Stimulated activated CD4-positive, alpha-beta T cell treated with anti-CD3 and anti-CD28 coated beads, Interleukin-4, amount 100 ng/mL, for 48 hours (primary cell): ENCODE measurements around the gene STK32B.

ENCODE experiments used
- DNase-seq, 2 donors: peaks; one replicate each; pipeline ENCODE4 v3.0.0-alpha.2; 2020; ENCODE audit warnings: low read depth in 2 of 2

Gene STK32B

DNA sequence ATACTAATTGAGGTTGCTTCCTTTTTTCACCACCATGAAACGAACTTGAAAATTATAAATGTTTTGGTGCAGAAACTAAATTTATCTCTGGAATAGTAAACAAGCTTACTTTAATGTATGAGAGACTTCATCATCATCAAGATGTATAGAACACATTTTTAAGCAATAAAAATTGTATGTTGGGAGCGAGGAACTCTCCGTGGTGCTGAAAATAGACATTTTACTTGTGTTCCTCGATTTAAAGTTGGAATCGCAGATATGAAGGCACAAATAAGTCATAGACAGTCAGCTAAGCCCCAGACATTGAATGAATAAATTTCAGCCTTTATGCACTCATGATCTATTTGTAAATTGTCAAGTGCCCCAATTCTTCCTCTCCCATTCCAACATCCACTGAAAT is 310.7 kb downstream of the STK32B start:
- no peak for DNase-seq

DNA sequence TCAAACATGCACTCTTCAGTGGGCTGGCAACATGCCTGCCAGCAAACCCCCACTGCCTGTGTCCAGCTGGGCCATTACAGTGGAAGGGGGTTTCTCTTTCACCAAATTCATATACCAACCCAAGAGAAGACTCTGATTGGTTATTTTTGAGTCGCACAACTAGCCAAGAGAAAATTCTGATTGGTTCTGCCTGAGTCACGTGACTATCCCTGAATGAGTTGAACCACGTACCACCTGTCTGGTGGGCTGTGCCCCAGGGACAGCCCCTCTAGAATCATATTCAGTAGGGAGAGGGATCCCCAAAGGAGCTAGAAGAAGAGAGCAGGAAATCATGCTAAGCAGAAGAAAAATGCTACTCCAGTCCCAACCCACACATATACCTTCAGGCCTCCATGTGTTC is 313.1 kb downstream of the STK32B start:
- DNase-seq = no peak

DNA sequence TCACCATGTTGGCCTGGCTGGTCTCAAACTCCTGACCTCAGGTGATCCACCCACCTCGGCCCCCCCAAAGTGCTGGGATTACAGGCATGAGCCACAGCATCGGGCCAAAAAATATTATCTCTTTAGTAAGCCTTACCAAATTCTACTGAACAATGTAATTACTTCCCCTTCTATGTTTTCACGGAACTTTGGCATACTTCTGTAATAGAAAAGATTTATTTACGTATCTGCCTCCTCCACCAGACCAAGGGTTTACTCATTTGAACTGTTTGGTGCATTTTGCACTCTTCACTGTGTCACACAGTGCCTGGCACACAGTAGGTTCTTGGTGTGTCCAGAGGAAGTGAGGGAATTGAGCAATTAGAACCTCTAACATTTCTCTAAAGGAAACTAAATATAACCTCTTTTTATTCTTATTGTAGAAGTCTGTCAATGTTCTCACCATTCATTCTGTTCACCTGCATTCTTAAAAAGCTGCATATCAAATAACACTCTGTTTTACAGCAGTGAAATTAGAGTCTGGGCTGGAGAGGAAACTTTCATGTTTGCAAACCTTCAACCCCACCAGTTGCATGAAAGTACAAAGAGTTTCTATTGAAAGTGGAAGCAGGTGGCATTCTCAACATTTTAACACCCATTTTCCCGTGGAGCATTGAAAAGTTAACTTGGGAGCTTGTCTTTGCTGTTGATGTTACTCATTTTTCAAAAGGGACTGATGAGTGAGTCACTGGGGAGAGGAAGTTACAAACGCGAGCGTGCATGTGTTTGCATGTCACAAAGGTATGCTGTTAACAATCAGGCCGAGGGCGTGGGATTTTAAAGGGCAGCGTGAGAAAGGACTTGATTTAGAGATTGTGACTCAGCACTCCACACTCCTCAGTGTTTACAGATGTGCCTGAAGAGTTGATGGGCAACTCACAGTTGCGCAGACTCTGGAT is 314.1 kb downstream of the STK32B start:
- DNase-seq = no peak

DNA sequence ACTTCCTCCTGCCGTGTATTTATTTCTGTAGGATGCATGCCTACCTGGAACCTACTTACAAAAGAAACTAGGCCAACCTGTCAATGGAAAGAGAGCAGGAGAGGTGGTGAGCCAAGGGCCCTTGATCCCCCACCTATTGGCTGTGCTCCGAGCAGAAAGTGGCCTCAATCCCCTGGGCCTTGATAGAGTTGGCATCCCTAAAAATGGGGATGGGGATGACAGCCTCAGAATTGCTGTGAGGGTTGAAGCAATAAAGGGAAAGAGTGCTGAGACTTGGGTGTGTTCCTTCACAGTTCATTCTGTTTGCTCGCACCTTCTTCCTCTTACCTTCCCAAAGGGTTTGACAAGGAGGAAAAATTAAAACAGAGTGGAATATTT is 314.7 kb downstream of the STK32B start:
- no peak for DNase-seq

DNA sequence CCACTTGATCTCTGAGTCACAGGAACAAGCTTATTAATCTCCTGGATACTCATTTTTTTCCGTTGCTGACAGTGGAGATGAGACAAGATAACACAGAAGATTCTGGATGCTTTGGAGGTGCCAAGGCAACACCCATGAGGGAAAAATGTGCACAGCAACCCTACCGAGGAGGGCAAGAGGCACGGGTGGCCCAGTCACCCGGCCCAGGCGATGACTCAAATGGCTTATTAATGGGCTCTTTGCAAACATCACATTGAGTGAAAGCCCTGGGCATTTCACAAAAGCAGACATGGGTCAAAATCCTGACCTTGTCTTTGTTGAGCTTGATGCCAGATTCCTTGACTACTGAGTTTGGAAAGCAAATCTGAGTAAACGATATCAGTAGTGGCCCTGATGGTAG is 315.1 kb downstream of the STK32B start:
- DNase-seq = no peak

DNA sequence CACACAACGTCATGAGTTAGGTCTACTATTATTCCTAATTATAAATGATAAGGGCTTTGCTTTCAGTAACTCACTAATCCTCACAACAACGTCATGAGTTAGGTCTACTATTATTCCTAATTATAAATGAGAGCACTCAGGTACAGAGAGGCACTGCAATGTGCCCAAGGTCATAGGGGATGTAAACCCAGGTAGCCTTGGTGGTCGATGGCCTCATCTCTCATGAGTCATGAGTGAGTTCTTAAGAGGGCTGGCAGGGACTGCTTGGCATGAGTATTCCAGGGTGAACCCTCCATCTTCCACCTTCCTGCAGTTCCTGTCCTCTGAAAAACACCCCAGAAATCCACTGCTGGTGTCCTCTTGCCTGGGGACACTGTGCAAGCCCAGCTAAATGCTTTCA is 317.1 kb downstream of the STK32B start:
- DNase-seq = no peak

DNA sequence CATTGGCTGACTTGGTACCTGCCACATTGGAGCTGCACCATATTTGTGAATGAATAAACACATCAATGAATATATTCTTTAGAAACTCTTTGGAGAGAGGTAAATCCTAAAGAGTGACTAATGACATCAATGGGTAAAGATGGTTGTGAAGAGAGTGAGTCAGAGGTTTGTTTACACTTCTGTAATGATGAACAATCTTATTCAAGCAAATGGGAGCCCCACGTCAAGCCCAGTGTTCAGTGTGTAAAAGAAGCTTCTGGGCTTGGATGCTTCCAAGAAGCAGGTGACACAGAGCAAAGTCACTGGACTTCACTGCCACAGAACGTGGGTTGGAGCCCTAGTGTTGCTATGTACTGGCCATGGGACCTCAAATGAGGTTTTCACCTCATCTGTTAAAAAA is 319.0 kb downstream of the STK32B start:
- DNase-seq = no peak

DNA sequence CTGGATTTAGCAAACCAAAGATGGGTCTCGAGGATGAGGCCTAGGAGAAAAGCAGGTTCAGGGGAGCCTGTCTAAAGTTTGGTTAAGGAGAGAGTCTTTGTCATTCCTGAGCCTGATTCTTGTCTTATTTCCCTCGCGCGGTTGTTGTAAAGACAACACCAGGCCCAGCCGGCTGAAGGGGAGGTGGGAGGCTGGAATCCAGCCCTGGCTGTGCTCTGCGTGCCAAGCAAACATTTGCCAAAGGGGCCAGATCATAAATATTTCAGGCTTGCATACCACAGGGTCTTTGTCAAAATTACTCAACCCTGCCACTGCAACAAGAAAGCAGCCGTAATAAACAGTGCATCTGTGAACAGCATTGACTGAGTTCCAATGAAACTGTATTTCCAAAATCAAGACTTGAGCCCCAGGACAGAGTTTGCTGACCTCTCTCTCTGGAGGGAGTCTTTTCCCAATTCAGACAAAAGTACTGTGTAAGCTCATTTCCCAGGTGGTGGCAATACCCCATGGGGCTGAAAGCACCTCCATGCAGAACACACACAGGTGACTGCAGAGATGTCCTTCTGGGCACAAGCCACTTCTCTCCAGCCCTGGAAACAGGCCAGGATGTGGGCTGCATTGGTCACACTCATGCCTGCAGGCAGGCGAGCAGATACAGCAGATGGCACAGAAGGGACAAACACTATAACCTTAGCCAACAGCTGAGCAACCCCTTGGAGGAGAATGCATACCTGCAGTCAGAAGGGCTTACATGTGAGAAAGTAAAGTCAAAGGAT is 320.3 kb downstream of the STK32B start:
- no peak for DNase-seq

DNA sequence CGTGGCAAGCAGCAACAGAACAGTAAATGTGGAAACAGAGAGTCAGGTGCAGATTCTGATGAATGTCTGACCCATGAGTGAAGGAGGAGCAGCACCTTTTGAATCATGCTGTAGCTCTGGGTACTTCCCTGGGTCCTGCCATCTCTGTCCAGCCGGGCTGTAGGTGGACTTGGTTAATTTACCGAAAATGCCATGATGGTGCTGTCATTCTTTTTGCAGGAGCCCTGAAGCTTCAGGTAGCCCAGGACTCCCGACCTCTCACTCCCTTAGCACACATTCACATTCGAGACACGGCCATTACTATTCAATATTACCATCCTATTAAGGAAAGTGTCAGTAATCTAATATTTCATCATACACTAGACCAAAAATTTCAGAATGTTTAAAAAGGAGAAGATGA is 320.9 kb downstream of the STK32B start:
- DNase-seq = no peak

DNA sequence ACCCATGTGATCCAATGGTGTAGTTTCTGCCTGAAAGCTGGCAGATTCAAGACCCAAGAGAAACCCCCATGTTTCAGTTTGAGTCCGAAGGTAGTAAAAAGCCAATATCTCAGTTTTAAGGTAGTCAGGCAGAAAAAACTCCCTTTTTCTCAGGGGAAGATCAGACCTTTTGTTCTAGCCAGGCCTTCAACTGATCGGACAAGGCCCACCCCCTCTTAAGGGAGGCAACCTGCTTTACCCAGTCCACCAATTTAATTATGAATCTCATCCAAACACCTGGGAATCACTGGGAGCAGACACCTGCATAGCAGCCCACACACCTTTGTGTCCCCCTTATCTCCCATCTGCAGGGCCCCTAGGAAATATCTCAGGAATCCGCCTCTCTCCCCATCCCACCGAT is 322.0 kb downstream of the STK32B start:
- no peak for DNase-seq

DNA sequence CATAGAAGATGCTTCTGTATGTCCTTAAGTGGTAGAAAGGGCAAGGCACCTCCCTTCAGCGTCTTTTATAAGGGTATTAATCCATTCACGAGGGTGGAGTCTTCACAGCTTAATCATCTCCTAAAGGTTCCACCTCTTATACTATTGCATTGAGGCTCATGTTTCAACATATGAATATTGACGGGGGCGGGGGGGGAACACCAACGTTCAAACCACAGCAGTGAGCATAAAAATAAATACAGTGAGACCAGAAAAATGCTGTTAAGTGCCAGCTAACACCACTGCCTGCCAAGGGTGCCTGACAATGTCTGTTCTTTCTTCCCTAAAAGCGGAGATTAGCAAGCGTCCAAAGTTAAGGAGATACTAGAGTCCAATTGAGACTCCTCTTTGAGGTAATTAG is 323.3 kb downstream of the STK32B start:
- DNase-seq = no peak

DNA sequence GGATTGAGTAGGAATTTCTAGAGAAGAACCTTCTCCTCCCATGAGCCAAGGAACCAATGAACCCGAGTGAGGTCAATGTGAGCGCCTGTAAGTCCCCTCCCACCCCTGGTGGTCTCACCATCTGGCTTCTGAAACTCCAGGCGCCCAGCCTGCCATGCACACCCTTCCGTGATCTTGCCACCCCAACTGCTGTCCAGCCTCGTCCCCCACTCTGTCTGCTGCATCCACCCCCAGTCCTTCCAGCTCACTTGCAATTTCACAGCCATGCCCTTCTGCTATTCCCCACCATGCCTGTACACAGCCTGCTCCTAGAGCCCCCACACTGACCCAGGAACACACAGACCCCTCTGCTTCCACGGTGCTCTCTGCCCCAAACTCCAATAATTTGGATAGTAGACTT is 323.7 kb downstream of the STK32B start:
- DNase-seq = no peak

DNA sequence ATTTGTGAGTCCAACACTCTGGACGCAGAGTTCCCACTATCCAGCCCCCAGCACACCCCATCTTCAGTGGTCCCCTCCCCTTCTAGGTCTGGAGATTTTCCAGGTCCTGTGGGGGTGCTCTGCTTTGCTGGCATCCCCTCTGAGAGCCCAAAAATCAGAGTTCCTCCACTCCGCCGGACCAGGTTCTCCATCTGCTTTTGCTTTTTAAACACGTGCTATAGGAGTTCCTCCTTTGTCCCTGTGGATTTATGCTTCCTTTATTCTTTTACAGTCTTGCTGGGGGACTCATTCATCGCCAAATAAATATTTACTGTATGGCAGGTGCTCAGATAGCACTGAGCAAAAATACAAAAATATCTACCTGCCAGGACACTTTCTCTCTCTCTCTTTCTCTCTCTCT is 324.7 kb downstream of the STK32B start:
- DNase-seq = no peak

DNA sequence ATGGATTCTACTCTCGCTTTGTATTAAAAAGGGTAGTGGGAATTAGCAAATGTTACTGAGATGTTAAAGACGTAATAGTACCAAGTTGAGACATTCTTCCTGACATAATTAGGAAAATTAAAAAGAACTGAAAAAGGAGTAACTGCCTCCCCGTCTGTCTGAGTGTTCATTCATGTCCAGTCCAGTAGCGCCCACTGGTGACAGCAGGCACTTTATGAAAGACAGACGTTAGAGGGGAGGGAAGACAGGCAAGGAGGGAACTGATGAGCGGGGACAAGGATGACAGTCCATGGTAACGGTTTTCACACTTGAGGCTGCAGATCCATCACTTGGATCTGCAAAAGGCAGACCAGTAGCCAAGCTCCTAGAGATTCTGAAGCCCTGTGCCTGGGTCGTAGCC is 326.7 kb downstream of the STK32B start:
- no peak for DNase-seq

DNA sequence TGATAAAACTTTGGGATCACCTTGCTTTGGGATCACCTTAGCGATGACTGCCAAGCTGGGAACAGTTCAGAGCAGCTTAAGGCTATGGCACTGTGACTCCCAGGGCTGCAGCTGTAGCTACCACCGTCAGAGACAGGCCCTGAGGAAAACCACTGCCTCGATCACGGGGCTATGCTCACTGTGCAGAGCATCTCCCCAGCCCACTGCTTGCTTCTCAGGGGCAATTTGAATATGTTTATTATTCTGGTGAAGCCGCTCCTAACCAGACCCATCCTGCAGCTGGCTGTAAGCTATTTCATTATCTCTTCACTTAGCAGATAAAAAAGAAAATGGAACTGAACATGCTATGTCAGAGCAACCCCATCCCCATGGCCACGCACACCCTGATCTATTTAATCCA is 328.6 kb downstream of the STK32B start:
- no peak for DNase-seq

DNA sequence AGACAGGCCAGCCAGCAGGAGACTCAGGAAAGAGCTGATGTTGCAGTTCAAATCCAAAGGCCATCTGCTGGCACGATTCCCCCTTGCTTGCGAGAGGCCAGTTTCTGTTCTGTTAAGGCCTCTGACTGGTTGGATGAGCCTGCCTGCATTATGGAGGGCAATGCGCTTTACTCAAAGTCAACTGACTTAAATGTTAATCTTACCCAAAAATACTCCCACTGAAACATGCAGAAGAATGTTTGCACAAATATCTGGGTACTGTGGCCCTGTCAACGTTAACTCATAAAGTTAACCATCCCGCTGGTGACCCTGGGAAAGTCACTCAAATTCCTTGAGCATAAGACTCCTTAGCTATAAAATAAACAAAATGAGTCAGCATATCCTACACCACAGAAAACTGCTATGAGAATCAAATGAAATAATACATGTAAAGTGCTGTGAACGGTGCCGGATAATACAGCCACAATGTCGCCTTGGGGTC is 330.7 kb downstream of the STK32B start:
- no peak for DNase-seq

DNA sequence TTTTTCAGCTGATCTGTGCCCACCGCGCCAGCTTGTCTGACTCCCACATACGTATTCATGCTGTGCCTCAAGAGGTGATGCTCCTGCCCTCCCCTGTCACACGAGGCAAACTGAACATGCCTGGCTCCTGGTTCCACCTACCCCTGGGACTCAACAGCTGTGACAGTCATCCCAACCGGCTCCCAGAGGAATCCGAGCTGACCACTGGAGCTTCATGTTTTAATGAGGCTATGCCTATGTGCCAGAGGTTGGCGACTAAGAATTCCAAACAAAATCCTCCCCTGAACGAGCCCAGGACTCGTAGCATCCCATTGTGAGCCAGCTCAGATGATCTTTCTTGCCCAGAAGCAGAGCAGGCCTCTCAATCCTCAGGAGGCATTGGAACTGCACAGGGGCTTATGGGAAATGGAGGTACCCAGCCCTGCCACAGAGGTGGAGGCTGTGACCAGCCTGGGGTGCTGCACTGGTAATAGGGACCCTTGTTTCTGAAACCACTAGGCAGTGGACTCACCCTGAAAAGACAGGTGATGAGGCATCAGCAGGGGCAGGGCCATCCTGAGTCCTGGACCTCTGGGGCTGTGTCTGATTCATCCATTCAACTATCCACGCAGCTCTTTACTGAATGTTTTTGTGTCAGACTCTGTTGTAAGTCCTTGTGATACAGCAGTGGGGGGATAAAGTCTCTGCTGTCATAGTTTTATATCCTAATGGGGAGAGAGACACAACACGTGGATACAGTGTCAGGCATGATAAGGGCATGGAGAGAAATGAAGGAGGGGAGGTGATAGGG is 332.1 kb downstream of the STK32B start:
- no peak for DNase-seq

DNA sequence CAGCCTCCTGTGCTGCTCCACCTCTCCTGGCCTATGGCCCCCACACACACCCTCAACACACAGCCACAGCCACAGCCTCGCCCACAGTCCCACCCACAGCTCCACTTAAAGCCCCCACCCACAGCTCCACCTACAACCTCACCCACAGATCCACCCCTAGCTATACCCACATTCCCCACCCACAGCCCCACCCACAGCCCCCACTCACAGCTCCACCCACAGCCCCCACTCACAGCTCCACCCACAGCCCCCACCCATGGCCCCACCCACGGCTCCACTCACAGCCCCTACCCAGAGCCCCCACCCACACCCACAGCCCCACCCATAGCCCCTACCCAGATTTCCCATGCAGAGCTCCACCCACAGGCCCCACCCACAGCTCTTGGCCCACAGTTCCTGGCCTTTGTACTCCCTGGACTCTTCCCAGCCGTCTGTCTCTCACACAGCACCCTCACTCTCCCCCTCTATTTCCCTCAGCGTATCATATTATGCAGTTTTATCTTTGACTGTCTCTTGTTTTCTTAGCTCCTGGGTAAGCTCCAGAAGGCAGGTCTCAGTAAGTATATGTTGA is 334.5 kb downstream of the STK32B start:
- no peak for DNase-seq

DNA sequence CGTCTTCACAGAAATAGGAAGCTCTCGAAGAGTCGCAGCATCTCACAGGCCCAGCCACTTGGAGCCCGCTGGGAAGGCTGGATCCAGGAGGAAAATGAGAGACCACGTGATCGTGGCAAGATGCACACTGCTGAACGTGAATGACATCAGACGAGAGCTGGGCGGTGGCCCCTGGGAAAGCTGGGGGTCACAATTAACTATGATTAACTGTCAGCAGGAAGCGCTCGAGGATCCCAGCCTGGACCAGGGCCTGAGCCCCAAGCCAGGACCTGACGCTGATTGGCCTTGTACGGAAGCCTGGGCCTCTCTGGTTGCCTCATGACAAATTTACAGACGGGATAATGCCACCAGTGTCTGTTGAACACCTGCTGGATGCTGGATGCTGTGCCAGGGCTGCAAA is 335.6 kb downstream of the STK32B start:
- DNase-seq = no peak

DNA sequence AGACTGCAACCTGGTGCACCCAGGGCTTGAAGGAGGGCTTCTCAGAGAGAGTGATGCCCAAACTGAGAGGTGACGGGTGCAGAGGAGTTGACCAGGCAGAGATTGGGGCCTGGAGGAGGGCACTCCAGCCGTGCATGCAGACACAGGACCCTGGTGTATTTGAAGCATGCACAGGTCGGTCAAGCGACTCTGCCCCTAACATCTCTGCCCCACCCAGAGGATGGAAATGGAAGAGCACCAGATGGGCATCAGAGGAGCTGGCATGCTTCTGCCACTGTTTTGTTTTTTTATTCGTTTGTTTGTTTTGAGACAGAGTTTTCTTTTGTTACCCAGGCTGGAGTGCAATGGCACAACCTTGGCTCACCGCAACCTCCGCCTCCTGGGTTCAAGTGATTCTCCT is 336.2 kb downstream of the STK32B start:
- DNase-seq = no peak

DNA sequence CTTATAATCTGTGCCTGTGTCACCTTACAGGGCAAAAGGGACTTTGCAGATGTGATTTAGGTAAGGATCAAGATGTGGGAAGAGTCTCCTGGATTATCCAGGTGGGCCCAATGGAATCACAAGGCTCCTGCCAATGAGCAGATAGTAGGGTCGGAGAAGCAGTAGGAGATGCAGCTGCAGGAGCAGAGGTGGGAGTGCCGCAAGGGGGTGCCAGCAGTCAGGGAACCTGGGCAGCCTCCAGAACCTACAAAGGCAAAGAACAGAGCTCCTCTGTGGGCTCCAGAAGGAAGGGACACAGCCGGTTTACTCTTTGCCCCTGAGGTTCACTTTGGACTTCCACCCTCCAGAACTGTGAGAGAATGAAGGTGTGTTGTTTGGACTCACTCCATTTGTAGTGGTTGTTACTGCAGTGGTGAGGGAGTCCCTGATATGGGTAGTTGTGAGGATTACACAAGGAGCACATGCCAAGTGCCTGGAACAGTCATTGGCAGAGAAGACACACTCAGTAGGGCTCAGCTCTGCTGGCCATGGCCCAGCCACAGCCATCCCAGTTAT is 338.6 kb downstream of the STK32B start:
- no peak for DNase-seq

DNA sequence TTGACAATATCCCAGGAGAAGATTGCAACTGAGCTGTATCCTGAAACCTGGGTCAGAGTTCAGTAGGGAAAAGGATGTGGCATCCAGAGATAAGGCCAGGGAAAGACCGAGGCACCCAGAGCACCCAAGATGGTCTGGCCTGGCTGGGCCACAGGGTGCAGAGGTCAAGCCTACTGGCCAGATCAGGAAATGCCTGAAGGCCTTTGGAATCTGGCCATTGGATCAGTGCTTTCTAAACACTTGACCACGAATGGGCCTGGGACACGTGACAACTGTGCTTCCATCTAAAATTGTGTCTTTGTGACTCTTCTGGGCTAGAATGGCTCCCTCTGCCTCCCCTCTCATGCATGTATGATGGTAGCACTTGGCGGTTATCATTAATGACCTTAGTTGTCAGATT is 340.2 kb downstream of the STK32B start:
- DNase-seq = no peak
